PC-3 (cell line): ENCODE results near the gene GNAS. TPM values are rescaled to one million over a fixed set of nuclear protein-coding genes. Genes with fewer than 3 reads are reported as not detected.
A peak's percentile ranks its signal among the peaks of the same experiment; 100 is the strongest.

Experiments
- ATAC-seq: fragments of 200-7000 bp; cut with Tn5 transposase; 2 replicates; pipeline ENCODE4 v1.9.1; 2020; ENCODE audit warnings: mild to moderate bottlenecking, moderate library complexity
- BruUV-seq: library from RNA; stranded (reverse); fragments of 400-500 nt; replicated peaks from 2 replicates; lab custom pipeline; 2021; lab: Mats Ljungman, UMichigan
- CTCF ChIA-PET: fragments of 300-600 bp; sonication (Branson Sonifier 250); formaldehyde crosslinking; loops from one replicate; lab custom pipeline; 2022; ENCODE audit warnings: antibody characterized with exemption; lab: Charles Lee
- POLR2A ChIA-PET: fragments of 300-600 bp; sonication (Branson Sonifier 250); formaldehyde crosslinking; loops from one replicate; lab custom pipeline; 2022; ENCODE audit warnings: antibody characterized with exemption; ENCODE audit not compliant: unreplicated experiment; lab: Charles Lee
- DNase-seq: peaks from one replicate; pipeline ENCODE4 v3.0.0-alpha.2; 2015
- H2AFZ ChIP-seq: fragments of 300-600 bp; sonication (generic); 2 replicates; pipeline ENCODE4 v1.6.0; 2016; ENCODE audit warnings: antibody characterized with exemption, low read length
- H3F3A ChIP-seq: fragments of 300-600 bp; sonication (generic); one replicate; pipeline ENCODE4 v1.6.0; 2017; ENCODE audit warnings: antibody characterized with exemption, low read length, control low read depth, mild to moderate bottlenecking; ENCODE audit not compliant: unreplicated experiment
- H3K27ac ChIP-seq: fragments of 300-600 bp; sonication (generic); 2 replicates; pipeline ENCODE4 v1.5.1; 2016; ENCODE audit warnings: mild to moderate bottlenecking, low read length
- H3K27me3 ChIP-seq: fragments of 300-600 bp; sonication (generic); 2 replicates; pipeline ENCODE4 v1.6.1; 2016; ENCODE audit warnings: low read length, mixed read lengths
- H3K36me3 ChIP-seq: fragments of 300-600 bp; sonication (generic); 2 replicates; pipeline ENCODE4 v1.6.1; 2016; ENCODE audit warnings: low read depth, mixed run types, low read length, mixed read lengths
- H3K4me1 ChIP-seq: fragments of 300-600 bp; sonication (generic); 2 replicates; pipeline ENCODE4 v1.5.1; 2016; ENCODE audit warnings: low read length; ENCODE audit not compliant: insufficient read depth
- H3K4me2 ChIP-seq: fragments of 300-600 bp; sonication (generic); 2 replicates; pipeline ENCODE4 v1.6.0; 2016; ENCODE audit warnings: low read length
- H3K4me3 ChIP-seq: fragments of 300-600 bp; sonication (generic); 2 replicates; pipeline ENCODE4 v1.5.1; 2016; ENCODE audit warnings: mild to moderate bottlenecking, low read length, mixed read lengths
- H3K79me2 ChIP-seq: fragments of 300-600 bp; sonication (generic); 2 replicates; pipeline ENCODE4 v1.6.1; 2017; ENCODE audit warnings: low read length, mixed read lengths
- H3K9ac ChIP-seq: fragments of 300-600 bp; sonication (generic); 2 replicates; pipeline ENCODE4 v1.6.0; 2016; ENCODE audit warnings: mild to moderate bottlenecking, low read length
- H3K9me2 ChIP-seq: fragments of 300-600 bp; sonication (generic); replicated peaks from 2 replicates; pipeline ENCODE4 v1.6.1; 2016; ENCODE audit warnings: mixed run types, low read length, mixed read lengths
- H3K9me3 ChIP-seq: fragments of 300-600 bp; sonication (generic); 2 replicates; pipeline ENCODE4 v1.6.1; 2016; ENCODE audit warnings: low read length, mixed read lengths
- H4K20me1 ChIP-seq: fragments of 300-600 bp; sonication (generic); 2 replicates; pipeline ENCODE4 v1.6.1; 2016; ENCODE audit warnings: low read length, mixed read lengths
- CTCF ChIP-seq: fragments of 300-600 bp; sonication (generic); conservative IDR thresholded peaks from 2 replicates; pipeline ENCODE4 v1.5.1; 2017; ENCODE audit warnings: antibody characterized with exemption, low read depth, mild to moderate bottlenecking, low read length
- EZH2 ChIP-seq: fragments of 300-600 bp; sonication (generic); IDR thresholded peaks from one replicate; pipeline ENCODE4 v1.6.1; 2017; ENCODE audit warnings: antibody characterized with exemption, mild to moderate bottlenecking, low read length; ENCODE audit not compliant: unreplicated experiment
- EZH2phosphoT487 ChIP-seq: fragments of 300-600 bp; sonication (generic); IDR thresholded peaks from 2 replicates; pipeline ENCODE4 v1.6.1; 2018; ENCODE audit warnings: mild to moderate bottlenecking, antibody characterized with exemption, low read length, borderline replicate concordance
- intact Hi-C: fragments of 100-400 bp; cut with micrococcal nuclease; formaldehyde crosslinking; loops from 2 replicates; pipeline ENCODE4 v1.9.0; 2023
- total RNA-seq: library from RNA; depleted of rRNA; stranded (reverse); fragments of >200 nt; gene quantifications from 2 replicates; pipeline ENCODE4 v1.2.3, GENCODE V29; 2014

GNAS gene
- total RNA-seq, 1 experiment from 2014 or later = 694 TPM

DNA sequence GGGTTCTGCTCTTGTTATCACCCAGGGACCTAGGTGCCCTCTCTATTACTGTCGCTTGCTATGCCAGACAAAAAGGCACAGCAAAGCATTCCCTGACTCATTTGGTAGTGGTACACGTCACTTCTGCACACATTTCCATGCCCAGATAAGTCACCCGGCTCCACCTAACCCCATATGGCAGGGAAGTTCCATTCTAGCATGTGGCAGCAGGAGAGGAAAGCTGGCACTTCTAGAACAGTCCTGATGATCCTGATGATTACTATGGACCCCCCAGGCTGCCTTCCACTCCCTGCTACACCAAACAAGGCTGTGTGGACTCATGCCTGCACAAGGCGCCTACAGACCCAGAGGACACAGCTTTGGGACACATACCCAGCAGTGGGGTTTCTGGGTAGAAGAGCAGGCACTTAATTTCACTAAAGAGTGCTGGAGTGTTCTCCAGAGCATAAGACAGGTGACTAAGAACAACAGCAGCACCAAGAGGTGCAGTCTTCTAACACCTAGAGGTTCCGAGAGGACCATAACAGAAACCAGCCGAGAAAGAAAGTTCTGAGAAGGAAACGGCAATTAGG is 75.1 kb downstream of the GNAS start:
- Histone ChIP-seq H3K9me2 (no peaks in the 10 kb centered on the region), H2AFZ (no peak overlapping the region), H3K79me2 (no peaks in the 10 kb centered on the region), H4K20me1 (no peaks in the 10 kb centered on the region), H3K27ac (no peak overlapping the region), H3K9me3 (no peaks in the 10 kb centered on the region), H3K9ac (no peak overlapping the region), H3K4me2 (no peak overlapping the region), H3F3A (no peaks in the 10 kb centered on the region), H3K27me3 (peaks cover 18% of the 10 kb centered on the region), H3K4me1 (peaks cover 4% of the 10 kb centered on the region; the same call in 1 of the 2 replicates), H3K4me3 (no peak overlapping the region), H3K36me3 (no peaks in the 10 kb centered on the region)
- DNase-seq (peak; percentile 30), ATAC-seq (peak; percentile 51)
- POLR2A ChIA-PET = interaction anchor here (0.7 kb wide), 1 partner anchor 264 kb away, joined by 3 read pairs; no protein-coding TSS in a partner anchor
- CTCF ChIA-PET = no interaction called here
- TF ChIP-seq EZH2 = no peak
- no peak for TF ChIP-seq CTCF
- no peak for TF ChIP-seq EZH2phosphoT487
- BruUV-seq = no TSS peak
- intact Hi-C loops = no loop called here

GRCh38 chr20:58930496-58930895 is 78.0 kb downstream of the GNAS start:
- Histone ChIP-seq H3K4me3 (no peak overlapping the region), H3F3A (no peaks in the 10 kb centered on the region), H3K9me2 (no peaks in the 10 kb centered on the region), H3K27ac (no peak overlapping the region), H3K9ac (no peak overlapping the region), H4K20me1 (no peaks in the 10 kb centered on the region), H3K9me3 (no peaks in the 10 kb centered on the region), H3K79me2 (no peaks in the 10 kb centered on the region), H3K4me1 (peaks cover 4% of the 10 kb centered on the region; the same call in 1 of the 2 replicates), H3K36me3 (no peaks in the 10 kb centered on the region), H3K27me3 (peaks cover 43% of the 10 kb centered on the region), H2AFZ (no peak overlapping the region), H3K4me2 (no peak overlapping the region)
- no TSS peak for BruUV-seq
- no peak for TF ChIP-seq EZH2
- no peak for TF ChIP-seq EZH2phosphoT487
- no peak for TF ChIP-seq CTCF
- POLR2A ChIA-PET = no interaction called here
- DNase-seq (peak; percentile 68), ATAC-seq (peak; percentile 24; the same call in 1 of the 2 replicates)
- intact Hi-C loops = no loop called here
- CTCF ChIA-PET = no interaction called here

DNA sequence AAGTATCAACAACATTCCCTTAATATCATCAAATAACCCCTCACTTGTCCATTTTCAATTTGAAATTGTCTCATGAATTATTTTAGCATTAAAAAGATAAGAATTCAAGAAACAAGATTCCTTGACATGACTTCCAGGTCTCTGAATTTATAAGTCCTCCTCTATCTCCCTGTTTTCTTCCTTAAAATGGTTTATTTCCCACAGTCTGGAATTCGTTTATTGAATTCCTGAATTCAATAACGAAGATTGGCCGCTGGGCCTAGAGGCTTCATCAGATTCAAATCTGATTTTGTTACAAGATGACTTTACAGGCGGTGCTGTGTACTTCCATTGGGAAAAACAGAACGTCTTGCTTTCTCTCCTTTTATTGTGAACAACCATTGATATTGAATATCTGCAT is 79.7 kb downstream of the GNAS start:
- H2AFZ ChIP-seq = no peak overlapping the region
- BruUV-seq = no TSS peak
- H3K9ac ChIP-seq = no peak overlapping the region
- TF ChIP-seq CTCF (no peak), EZH2phosphoT487 (no peak), EZH2 (no peak)
- H3K4me3 ChIP-seq = no peak overlapping the region
- H3K4me2 ChIP-seq = no peak overlapping the region
- CTCF ChIA-PET = no interaction called here
- H3K79me2 ChIP-seq = no peaks in the 10 kb centered on the region
- intact Hi-C loops = no loop called here
- peaks cover 50% of the 10 kb centered on the region for H3K27me3 ChIP-seq
- DNase-seq = no peak
- H4K20me1 ChIP-seq = no peaks in the 10 kb centered on the region
- POLR2A ChIA-PET = no interaction called here
- no peak overlapping the region for H3K27ac ChIP-seq
- no peaks in the 10 kb centered on the region for H3F3A ChIP-seq
- no peak for ATAC-seq
- no peaks in the 10 kb centered on the region for H3K9me3 ChIP-seq
- H3K9me2 ChIP-seq = no peaks in the 10 kb centered on the region
- H3K36me3 ChIP-seq = no peaks in the 10 kb centered on the region
- peaks cover 4% of the 10 kb centered on the region; the same call in 1 of the 2 replicates for H3K4me1 ChIP-seq
